ENCODE measurements around the gene GRID2IP.
"Not testable (repeated sequence)": the region's sequence is repeated elsewhere in the genome, so short reads cannot be mapped to it uniquely, and the experiment has no call there.

DNA sequence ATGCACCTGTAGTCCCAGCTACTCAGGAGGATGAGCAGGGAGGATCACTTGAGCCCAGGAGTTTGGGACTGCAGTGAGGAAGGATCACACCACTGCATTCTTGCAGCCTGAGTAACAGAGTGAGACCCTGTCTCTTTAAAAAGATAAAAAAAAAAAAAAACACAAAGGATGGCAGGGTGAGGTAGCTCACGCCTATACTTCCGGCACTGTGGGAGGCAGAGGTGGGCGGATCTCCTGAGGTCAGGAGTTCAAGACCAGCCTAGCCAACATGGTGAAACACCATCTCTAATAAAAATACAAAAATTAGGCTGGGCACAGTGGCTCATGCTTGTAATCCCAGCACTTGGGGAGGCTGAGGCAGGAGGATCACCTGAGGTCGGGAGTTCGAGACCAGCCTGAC lies 87.7 kb downstream of the GRID2IP start:
- TF ChIP-seq, protein P1, sequence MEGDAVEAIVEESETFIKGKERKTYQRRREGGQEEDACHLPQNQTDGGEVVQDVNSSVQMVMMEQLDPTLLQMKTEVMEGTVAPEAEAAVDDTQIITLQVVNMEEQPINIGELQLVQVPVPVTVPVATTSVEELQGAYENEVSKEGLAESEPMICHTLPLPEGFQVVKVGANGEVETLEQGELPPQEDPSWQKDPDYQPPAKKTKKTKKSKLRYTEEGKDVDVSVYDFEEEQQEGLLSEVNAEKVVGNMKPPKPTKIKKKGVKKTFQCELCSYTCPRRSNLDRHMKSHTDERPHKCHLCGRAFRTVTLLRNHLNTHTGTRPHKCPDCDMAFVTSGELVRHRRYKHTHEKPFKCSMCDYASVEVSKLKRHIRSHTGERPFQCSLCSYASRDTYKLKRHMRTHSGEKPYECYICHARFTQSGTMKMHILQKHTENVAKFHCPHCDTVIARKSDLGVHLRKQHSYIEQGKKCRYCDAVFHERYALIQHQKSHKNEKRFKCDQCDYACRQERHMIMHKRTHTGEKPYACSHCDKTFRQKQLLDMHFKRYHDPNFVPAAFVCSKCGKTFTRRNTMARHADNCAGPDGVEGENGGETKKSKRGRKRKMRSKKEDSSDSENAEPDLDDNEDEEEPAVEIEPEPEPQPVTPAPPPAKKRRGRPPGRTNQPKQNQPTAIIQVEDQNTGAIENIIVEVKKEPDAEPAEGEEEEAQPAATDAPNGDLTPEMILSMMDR (IDR thresholded peaks at IDR 0.05): not testable (repeated sequence)
- not testable (repeated sequence) for TF ChIP-seq POLR2A (IDR thresholded peaks at IDR 0.05)
